NCI-H1436 (cell line): Measurements from ENCODE around the gene DOCK2.
"Not testable (repeated sequence)": the region's sequence is repeated elsewhere in the genome, so short reads cannot be mapped to it uniquely, and the experiment has no call there.

Experiments used
- DNase-seq: peaks from one replicate; lab custom pipeline; 2025; lab: John Stamatoyannopoulos, UW

DOCK2 gene

GRCh38 chr5:169637549-169638121, 560 bp downstream of the DOCK2 start:
- no peak for DNase-seq

GRCh38 chr5:169641253-169641652, 4.2 kb downstream of the DOCK2 start:
- DNase-seq = no peak

GRCh38 chr5:169646856-169647255, 9.8 kb downstream of the DOCK2 start:
- DNase-seq = no peak

GRCh38 chr5:169647566-169647965, 10.5 kb downstream of the DOCK2 start:
- no peak for DNase-seq

- no peak for DNase-seq
Measured at GRCh38 chr5:169648725-169649310, 11.7 kb downstream of the DOCK2 start.

- DNase-seq = no peak
Measured at GRCh38 chr5:169649486-169649885, 12.4 kb downstream of the DOCK2 start.

GRCh38 chr5:169650701-169651331, 13.7 kb downstream of the DOCK2 start:
- no peak for DNase-seq

- DNase-seq = no peak
Measured at GRCh38 chr5:169651526-169651925, 14.5 kb downstream of the DOCK2 start.

GRCh38 chr5:169652057-169652456, 15.0 kb downstream of the DOCK2 start:
- DNase-seq = no peak

GRCh38 chr5:169653091-169653490, 16.0 kb downstream of the DOCK2 start:
- no peak for DNase-seq

- DNase-seq = no peak
Measured at GRCh38 chr5:169655353-169655752, 18.3 kb downstream of the DOCK2 start.

- DNase-seq = no peak
Measured at GRCh38 chr5:169656125-169656901, 19.2 kb downstream of the DOCK2 start.

- DNase-seq = no peak
Measured at GRCh38 chr5:169657127-169657526, 20.1 kb downstream of the DOCK2 start.

GRCh38 chr5:169662451-169662850, 25.4 kb downstream of the DOCK2 start:
- DNase-seq = not testable (repeated sequence)

- DNase-seq = no peak
Measured at GRCh38 chr5:169663537-169663936, 26.5 kb downstream of the DOCK2 start.

- no peak for DNase-seq
Measured at GRCh38 chr5:169666365-169666764, 29.3 kb downstream of the DOCK2 start.

- DNase-seq = no peak
Measured at GRCh38 chr5:169667896-169668674, 31.0 kb downstream of the DOCK2 start.

- DNase-seq = no peak
Measured at GRCh38 chr5:169668732-169669131, 31.7 kb downstream of the DOCK2 start.

GRCh38 chr5:169670769-169671525, 33.9 kb downstream of the DOCK2 start:
- no peak for DNase-seq

- no peak for DNase-seq
Measured at GRCh38 chr5:169682026-169682425, 45.0 kb downstream of the DOCK2 start.

- DNase-seq = no peak
Measured at GRCh38 chr5:169686137-169686536, 49.1 kb downstream of the DOCK2 start.
